Measurements from ENCODE around the gene CNTFR.
A peak's percentile ranks its signal among the peaks of the same experiment; 100 is the strongest.
"Not testable (repeated sequence)": the region's sequence is repeated elsewhere in the genome, so short reads cannot be mapped to it uniquely, and the experiment has no call there.

CNTFR gene

GRCh38 chr9:34554211-34555001 lies 35.1 kb downstream of the CNTFR start:
- no peak for DNase-seq

DNA sequence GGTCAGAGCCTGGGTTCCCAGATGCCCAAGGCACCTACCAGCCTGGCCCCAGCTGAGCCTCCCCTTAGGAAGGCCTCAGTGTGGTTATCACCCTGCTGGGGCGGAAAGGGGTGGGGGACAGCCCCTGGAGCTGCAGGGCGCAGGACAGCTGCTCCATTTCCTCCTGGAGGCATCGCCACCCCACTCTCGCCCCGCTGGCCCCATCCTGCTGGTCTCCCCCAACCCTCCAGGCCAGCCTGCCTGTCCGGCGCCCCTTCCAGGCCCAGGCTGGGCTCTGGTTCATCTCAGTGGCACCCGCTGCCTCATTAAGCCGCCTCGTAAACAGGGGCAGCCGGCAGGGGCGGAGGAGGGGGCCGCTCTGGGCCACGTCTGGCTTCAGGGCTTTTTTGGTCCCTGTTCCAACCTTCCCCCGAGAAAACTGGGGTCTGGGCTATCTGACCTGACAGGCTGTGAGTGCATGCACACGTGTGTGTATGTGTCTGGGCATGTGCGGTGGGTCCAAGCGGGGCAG lies 36.0 kb downstream of the CNTFR start:
- no peak for DNase-seq

GRCh38 chr9:34552986-34553385 lies 36.5 kb downstream of the CNTFR start:
- no peak for DNase-seq

- no peak for DNase-seq
These were observed 36.9 kb downstream of the CNTFR start for GRCh38 chr9:34552606-34552981.

DNA sequence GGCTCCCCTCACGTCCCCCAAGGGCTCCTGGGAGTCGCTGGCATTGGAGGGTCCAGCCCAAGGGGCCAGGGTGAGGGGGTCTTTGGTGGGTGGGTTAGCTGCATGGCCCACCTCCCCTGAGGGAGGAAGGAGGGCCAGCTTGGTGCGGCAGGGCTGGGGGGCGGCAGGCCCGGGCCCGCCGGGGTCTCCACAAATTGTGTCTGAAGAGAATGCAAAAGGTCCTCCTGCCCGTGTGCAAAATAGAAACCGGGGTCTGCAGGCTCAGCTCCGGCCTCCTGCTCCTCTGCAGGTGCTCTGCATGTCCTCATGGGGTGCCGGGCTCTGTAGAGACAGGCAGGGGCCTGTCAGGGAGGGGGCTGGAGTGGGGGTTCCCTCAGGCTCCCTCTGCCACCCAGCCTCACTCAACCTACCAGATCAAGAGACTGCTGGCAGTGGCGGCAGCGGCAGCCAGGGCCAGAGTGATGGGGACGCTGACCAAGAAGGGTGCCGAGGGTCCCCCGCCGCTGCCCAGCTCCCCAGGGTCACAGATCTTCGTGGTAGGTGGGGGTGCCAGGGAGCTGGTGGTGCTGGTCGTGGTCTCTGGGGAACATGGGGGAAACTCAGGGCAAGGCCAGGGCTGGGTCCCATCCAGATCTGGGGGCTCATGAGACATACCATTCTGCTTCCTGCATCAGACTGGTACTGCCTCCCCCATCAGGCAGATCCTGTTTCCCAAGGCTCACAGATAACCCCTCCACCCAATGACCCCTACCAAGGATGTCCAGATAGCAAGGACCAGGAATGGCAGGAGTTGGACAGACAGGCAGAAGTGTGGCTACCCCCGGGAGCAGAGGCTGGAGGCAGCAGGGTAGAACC lies 37.5 kb downstream of the CNTFR start:
- DNase-seq, result no peak

DNA sequence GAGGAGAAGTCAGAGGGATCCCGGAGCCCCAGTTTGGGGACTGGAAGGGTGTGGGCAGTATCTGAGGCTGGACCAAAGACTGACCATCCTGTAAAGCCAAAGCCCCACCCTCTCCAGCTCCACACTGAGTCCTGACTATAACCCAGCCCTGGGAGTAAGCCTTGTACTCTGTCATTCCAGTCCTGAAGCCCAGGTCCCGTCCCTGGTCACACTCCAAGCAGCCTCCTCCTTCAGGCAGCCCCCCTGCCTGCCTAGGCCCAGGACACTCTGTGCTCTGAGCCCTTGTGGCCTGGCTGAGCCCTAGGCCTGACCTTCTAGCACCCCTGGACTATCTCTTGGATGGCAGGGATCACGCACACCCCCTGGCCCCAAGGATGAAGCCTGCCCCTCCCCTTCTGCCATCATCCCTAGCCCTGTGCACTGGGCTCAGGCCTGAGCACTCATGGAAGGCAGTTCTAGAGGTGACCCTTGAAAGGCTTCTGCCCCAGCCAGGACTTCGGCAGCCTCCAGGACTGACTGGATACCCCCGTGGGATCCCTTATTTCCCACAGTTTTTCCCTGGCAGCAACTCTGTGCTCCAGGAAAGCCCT lies 38.7 kb downstream of the CNTFR start:
- DNase-seq, result no peak

DNA sequence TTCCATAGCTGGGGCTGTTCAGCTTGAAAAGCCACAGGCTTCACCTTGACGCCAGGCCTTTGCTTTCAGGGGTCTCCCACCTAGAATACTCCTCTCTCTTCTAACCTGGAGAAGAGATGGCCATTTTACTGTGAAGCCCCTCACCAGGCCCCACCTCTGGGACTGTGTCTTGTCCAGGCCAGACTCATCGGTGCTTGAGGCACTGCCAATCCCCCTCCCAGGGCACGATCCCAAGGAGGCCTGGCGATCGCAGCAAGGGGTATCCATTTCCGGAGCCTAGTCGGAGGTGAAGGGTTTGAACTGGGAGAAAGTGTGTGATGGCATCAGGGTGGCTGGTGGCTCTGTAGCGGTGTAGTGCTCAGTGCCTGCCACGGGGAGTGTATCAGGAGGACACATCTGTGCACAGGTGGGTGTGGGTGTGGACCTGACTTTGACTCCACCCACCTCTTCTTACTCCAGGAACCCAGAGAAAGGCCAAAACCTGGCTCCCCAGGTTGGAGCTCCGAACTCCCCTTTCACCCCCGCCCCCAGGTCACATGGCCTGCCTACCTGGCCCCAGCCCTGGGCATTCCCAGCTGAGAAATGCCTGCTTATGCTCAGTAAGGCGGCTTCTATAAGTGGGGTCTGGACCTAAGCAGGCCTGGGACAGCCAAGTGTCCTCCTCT lies 39.4 kb downstream of the CNTFR start:
- DNase-seq, result no peak

DNA sequence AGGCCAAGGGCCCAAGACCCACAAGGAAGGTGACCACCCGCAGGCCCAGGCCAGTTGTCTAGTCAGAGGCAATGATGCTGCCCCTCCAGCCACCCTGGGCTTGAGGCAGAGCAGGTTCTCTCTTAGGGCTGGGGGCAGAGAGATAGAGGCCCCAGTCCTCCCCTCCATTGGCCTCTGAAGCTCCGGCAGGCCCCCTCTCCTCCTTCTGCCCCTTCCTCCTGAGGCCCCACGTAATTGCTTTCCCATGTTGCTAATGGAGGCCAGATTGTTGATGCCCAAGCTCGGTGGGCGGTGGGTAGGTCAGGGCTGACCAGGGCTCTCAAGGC lies 40.2 kb downstream of the CNTFR start:
- DNase-seq, result no peak

DNA sequence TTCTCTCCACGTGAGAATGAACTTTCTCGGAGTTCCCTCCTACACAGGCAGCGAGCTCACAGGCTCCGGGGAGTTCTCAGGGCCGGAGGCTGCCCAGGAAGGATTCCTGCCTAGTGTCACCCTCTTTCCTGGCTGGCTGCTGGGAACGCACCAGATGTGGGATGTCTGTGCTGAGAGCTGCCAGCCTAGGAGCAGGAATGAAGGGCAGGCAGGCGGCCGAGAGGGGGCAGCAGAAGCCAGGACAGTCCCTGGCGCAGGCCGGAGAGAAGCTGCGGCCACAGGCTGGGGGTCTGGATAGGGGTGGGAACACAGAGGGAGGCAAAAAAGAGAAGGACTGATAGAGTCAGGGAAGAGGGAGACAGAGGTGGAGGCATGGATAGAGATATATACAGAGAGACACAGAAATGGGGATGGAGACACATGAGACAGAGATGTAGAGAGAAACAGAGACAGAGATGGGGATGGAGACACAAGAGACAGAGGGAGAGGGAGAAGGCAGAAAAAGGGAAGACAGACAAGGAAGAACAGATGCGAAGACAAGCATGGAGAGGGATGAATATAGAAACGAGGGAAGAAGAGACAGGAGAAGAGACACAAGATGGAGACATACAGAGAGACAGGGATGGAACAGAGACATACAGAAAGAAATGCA lies 41.4 kb downstream of the CNTFR start:
- DNase-seq, result peak; percentile 11

DNA sequence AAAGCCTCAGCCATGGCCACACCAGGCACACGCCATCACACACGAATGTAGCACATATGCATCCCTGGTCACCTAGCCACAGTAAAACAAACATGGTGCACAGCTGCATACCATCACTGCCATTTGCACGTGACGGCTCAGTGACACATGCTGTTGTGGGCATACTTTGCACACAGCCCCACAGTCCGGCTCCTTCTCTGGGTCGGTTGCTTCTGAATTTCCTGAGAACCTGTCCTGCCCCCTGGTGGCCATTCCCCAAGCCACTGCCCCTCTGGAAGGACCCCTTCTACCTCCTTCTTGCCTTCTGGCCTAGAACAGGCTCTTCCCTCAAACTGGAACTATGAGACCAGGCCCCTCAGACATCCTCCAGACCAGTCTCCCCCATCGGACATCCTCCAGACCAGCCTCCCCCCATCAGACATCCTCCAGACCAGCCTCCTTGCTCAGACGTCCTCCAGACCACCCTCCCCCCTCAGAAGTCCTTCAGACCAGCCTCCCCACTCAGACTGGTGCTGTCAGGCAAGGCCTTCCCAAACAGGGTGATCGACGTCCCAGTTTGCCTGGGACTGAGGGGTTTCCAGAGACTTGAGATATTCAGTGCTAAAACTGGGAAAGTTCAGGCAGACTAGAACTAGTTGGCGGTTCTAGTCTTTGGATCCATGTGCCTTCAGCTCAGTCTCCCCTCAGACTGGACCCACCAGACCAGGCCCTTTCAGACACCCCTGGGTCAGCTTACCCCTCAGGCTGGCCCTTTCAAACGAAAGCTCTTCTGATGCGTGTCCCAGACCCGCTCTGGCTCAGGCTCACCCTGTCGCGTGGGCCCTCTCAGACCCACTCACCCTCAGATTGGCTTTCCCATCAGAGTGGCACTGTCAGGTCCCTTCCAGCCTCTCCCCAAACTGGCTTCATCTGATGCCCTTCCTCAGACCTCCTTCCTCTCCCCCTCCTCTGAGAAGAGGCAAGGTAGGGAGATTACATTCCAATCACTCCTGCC lies 42.4 kb downstream of the CNTFR start:
- peak; percentile 10 for DNase-seq

DNA sequence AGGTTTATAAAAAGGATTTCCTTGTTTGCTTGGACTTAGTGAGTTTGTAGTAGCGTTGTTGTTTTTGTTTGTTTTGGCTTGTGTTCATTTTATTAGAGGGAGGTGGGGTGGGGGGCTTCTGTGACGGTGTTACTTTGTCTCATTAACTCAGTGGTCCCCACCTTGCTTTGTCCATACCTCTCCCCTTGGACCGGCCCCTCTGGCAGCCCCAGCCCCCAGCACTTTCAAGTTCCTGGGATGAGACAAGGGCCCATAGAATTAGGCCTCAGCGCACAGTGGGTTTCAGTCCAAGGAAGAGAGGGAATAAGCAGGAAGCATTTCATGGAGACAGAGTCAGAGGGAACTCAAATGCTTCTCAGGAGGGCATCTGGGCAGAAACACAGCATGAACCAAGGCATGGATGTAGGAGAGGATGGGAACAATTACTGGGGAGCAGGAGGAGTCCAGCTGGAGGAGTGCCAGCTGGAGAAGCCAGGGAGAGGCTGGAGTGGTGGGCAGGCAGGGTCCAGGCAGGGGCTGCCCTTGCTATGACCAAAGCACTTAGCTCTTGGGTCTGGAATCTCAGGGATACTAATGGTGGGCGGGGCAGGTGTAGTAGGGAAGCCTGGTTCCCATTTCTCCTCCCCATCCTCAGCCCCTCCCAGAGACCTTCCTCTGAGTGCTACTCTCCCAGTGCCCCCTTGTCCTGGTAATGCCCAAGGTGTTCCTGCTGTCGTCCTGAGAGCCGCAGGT lies 43.3 kb downstream of the CNTFR start:
- no peak for DNase-seq

GRCh38 chr9:34545497-34545896 lies 44.0 kb downstream of the CNTFR start:
- DNase-seq, result no peak

DNA sequence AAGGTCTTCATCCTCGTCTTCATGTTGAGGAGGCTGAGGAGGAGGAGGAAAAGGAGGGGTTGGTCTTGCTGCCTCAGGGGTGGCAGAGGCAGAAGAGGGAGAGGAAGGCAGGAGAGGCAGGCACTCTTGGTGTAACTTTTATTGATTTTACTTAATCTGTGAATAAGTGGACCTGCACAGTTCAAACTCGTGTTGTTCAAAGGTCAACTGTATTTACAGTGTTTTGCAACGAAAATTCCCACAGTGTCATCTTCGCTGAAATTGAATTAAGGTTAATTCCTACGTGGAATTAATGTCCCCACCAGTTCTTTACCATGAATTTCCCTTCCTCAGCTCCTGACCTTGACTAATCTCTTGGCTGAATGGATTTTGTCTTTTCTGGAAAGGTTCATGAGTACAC lies 45.5 kb downstream of the CNTFR start:
- no peak for DNase-seq

- DNase-seq, result no peak
These were observed 48.0 kb downstream of the CNTFR start for GRCh38 chr9:34541540-34541939.

- no peak for DNase-seq
These were observed 48.7 kb downstream of the CNTFR start for GRCh38 chr9:34540827-34541226.

- no peak for DNase-seq
These were observed 52.8 kb downstream of the CNTFR start for GRCh38 chr9:34536685-34537084.

DNA sequence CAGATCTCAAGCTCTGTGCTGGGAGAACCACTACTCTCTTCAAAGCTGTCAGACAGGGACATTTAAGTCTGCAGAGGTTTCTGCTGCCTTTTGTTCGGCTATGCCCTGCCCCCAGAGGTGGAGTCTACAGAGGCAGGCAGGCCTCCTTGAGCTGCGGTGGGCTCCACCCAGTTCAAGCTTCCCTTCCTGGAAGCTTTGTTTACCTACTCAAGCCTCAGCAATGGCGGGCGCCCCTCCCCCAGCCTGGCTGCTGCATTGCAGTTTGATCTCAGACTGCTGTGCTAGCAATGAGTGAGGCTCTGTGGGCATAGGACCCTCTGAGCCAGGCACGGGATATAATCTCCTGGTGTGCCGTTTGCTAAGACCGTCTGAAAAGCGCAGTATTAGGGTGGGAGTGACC lies 57.5 kb downstream of the CNTFR start:
- not testable (repeated sequence) for DNase-seq

GRCh38 chr9:34526026-34526425 lies 63.5 kb downstream of the CNTFR start:
- DNase-seq, result no peak

DNA sequence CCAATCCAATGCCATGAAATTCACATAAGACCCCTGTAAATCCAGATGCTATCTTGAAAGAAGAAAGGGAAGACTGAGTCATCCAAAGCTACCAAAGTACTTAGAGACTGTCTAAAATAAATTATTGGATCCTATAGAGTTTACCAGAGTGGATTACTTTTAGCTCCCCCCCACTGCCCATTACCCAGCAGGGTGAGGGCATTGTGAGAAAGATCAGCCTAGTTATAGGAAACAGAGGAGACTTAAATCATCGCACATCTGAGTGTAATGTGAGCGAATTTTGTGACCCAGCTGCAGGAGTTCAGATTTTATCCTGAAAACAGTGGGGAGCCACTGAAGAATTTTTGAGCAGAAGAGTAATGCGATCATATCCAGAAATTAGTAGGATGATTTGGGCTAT lies 65.2 kb downstream of the CNTFR start:
- DNase-seq, result no peak

- DNase-seq, result peak; percentile 77
These were observed 66.3 kb downstream of the CNTFR start, which contains the start of gene ENHO for GRCh38 chr9:34522971-34523797. ENHO (minus strand) TSS chr9:34522990; CDS start chr9:34521695, 1,295 bp downstream.
